ENCODE results near the gene ITGA4. TPM values are rescaled to one million over a fixed set of nuclear protein-coding genes. Genes with fewer than 3 reads are reported as not detected.

Gene ITGA4
- total and polyA plus RNA-seq, 2 donors (not counting 1 experiment from before 2014, with no cell fraction given), result 69.2 to 169 TPM

GRCh38 chr2:181431674-181432073, 25.5 kb upstream of the ITGA4 start:
- H3K4me1 Mint-ChIP-seq, result peaks cover 14% of the 10 kb centered on the region
- no peaks in the 10 kb centered on the region for H4K20me1 ChIP-seq (ENCODE audit: control insufficient read depth, insufficient read depth, low read length, poor library complexity, severe bottlenecking)
- H3K4me2 ChIP-seq (replicated peaks; ENCODE audit: low read depth, low read length, poor library complexity, severe bottlenecking), result no peak overlapping the region
- CTCF ChIA-PET, result interaction anchor here (0.8 to 2.5 kb wide), 17 partner anchors 8 to 327 kb away, joined by 3 to 26 read pairs (median 4); partner anchors contain the start of gene ITGA4
- no peaks in the 10 kb centered on the region for H3K27me3 Mint-ChIP-seq
- no peak overlapping the region for H3K27ac Mint-ChIP-seq
- peaks cover 12 to 14% of the 10 kb centered on the region in 2 donors for H3K4me1 ChIP-seq (ENCODE audit: control insufficient read depth in 2 of 2, insufficient read depth in 2 of 2, low read length in 2 of 2)
- no peaks in the 10 kb centered on the region for H3K79me2 ChIP-seq (ENCODE audit: control insufficient read depth, insufficient read depth, low read length)
- no peak for DNase-seq
- POLR2A ChIA-PET, result no interaction called here
- no peaks in the 10 kb centered on the region for H3K27me3 ChIP-seq (replicated peaks in 1 of 4; ENCODE audit: control extremely low read depth in 1 of 4, control insufficient read depth in 3 of 4, insufficient read depth in 4 of 4, low read length in 3 of 4)
- no peak overlapping the region for H3K27ac ChIP-seq (ENCODE audit: low read length in 2 of 2)
- H3K4me3 ChIP-seq (ENCODE audit: control extremely low read depth in 1 of 5, extremely low read depth in 1 of 5, insufficient read depth in 1 of 5, low read depth in 2 of 5, low read length in 4 of 5), result no peak overlapping the region
- no peak for ATAC-seq (ENCODE audit: low read depth)
- no peak overlapping the region for H2AFZ ChIP-seq (ENCODE audit: insufficient read depth, low read depth, low read length, poor library complexity, severe bottlenecking)
- no peak overlapping the region for H3K9ac ChIP-seq (ENCODE audit: low read length)
- no peaks in the 10 kb centered on the region for H3K36me3 ChIP-seq (replicated peaks in 1 of 2; ENCODE audit: control extremely low read depth in 1 of 2, control insufficient read depth in 1 of 2, extremely low read depth in 1 of 2, insufficient read depth in 2 of 2, low read length in 1 of 2)
- H3K9me3 Mint-ChIP-seq (ENCODE audit: insufficient read depth), result no peaks in the 10 kb centered on the region
- TF ChIP-seq CTCF (IDR thresholded peaks at IDR 0.05) (no peak), EZH2 (IDR thresholded peaks at IDR 0.05; ENCODE audit: borderline replicate concordance, insufficient read depth, low read depth, low read length, poor library complexity, severe bottlenecking) (no peak)
- no peak overlapping the region for H3K4me3 Mint-ChIP-seq
- intact Hi-C loops (cut with micrococcal nuclease), result loop anchor here (2.0 kb wide), 1 partner anchor 13 kb away; no protein-coding TSS in a partner anchor
- no peaks in the 10 kb centered on the region for H3K9me3 ChIP-seq (ENCODE audit: control extremely low read depth in 1 of 3, control insufficient read depth in 2 of 3, insufficient read depth in 1 of 3, low read length in 2 of 3)

- Mint-ChIP-seq H3K9me3 (ENCODE audit: insufficient read depth) (no peaks in the 10 kb centered on the region), H3K4me1 (peaks cover 21% of the 10 kb centered on the region), H3K27me3 (no peaks in the 10 kb centered on the region), H3K27ac (peak overlapping the region; percentile 7), H3K4me3 (no peak overlapping the region)
- Histone ChIP-seq H4K20me1 (ENCODE audit: control insufficient read depth, insufficient read depth, low read length, poor library complexity, severe bottlenecking) (no peaks in the 10 kb centered on the region), H3K27ac (ENCODE audit: low read length in 2 of 2) (no peak overlapping the region), H3K36me3 (replicated peaks in 1 of 2; ENCODE audit: control extremely low read depth in 1 of 2, control insufficient read depth in 1 of 2, extremely low read depth in 1 of 2, insufficient read depth in 2 of 2, low read length in 1 of 2) (no peaks in the 10 kb centered on the region), H3K27me3 (replicated peaks in 1 of 4; ENCODE audit: control extremely low read depth in 1 of 4, control insufficient read depth in 3 of 4, insufficient read depth in 4 of 4, low read length in 3 of 4) (no peaks in the 10 kb centered on the region), H3K4me3 (ENCODE audit: control extremely low read depth in 1 of 5, extremely low read depth in 1 of 5, insufficient read depth in 1 of 5, low read depth in 2 of 5, low read length in 4 of 5) (no peak overlapping the region), H3K9ac (ENCODE audit: low read length) (no peak overlapping the region), H3K9me3 (ENCODE audit: control extremely low read depth in 1 of 3, control insufficient read depth in 2 of 3, insufficient read depth in 1 of 3, low read length in 2 of 3) (no peaks in the 10 kb centered on the region), H3K79me2 (ENCODE audit: control insufficient read depth, insufficient read depth, low read length) (no peaks in the 10 kb centered on the region), H3K4me2 (replicated peaks; ENCODE audit: low read depth, low read length, poor library complexity, severe bottlenecking) (no peak overlapping the region), H3K4me1 (ENCODE audit: control insufficient read depth in 2 of 2, insufficient read depth in 2 of 2, low read length in 2 of 2) (peaks cover 12 to 13% of the 10 kb centered on the region in 2 donors), H2AFZ (ENCODE audit: insufficient read depth, low read depth, low read length, poor library complexity, severe bottlenecking) (no peak overlapping the region)
- CTCF ChIA-PET, result interaction anchor here (0.8 to 3.4 kb wide), 11 partner anchors 10 to 136 kb away, joined by 3 to 32 read pairs (median 6); partner anchors contain the start of gene ITGA4
- no peak for TF ChIP-seq EZH2 (IDR thresholded peaks at IDR 0.05; ENCODE audit: borderline replicate concordance, insufficient read depth, low read depth, low read length, poor library complexity, severe bottlenecking)
- POLR2A ChIA-PET, result no interaction called here
- peak; percentile 21 for ATAC-seq (ENCODE audit: low read depth)
- intact Hi-C loops (cut with micrococcal nuclease), result loop anchor here (1.0 kb wide), 1 partner anchor 18 kb away; no protein-coding TSS in a partner anchor
- no CpG with 5 or more reads among the region's 1 CpG for WGBS (ENCODE audit: insufficient coverage)
- peak; percentile 50 for DNase-seq
Measured at GRCh38 chr2:181438261-181438660, 18.9 kb upstream of the ITGA4 start.

Data from B cell (primary cell).